NCI-H1092 (cell line): ENCODE data around the gene ARHGAP40.

ENCODE experiments used
- DNase-seq: peaks from one replicate; lab custom pipeline; 2025; lab: John Stamatoyannopoulos, UW

ARHGAP40 gene

DNA sequence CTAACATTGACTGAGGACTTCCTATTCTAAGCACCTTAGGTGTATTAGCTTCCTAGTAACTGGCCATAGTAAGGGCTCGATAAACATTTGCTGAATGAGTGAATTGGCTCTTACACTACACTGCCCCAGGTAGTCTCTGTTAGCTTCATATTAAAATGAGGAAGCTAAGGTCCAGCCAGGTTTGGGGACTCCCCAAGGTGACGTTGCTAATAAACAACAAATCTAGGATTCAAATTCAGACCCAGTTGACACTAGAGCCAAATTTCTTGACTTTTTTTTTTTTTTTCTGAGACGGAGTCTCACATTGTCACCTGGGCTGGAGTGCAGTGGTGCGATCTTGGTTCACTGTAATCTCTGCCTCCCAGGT, 16.2 kb downstream of the ARHGAP40 start:
- DNase-seq, result no peak

DNA sequence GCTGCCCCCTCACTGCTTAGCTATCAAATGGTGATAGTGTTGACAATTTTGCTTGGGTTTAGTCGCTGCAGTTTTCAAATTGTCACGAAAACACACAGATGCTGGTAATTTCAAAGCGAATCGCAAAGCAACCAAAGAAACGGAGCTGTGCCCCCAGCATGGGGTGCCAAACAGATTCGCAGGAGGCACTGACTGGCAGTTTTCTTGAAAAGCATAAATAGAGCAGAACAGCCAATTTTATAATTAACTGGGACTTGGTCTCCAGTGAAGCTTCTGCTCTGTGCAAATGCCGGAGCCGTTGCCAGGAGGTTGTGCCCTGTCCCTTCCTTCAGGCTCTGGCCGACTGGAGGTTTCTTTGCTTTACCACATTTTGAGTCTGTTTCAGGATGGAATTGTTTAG, 18.8 kb downstream of the ARHGAP40 start:
- no peak for DNase-seq

DNA sequence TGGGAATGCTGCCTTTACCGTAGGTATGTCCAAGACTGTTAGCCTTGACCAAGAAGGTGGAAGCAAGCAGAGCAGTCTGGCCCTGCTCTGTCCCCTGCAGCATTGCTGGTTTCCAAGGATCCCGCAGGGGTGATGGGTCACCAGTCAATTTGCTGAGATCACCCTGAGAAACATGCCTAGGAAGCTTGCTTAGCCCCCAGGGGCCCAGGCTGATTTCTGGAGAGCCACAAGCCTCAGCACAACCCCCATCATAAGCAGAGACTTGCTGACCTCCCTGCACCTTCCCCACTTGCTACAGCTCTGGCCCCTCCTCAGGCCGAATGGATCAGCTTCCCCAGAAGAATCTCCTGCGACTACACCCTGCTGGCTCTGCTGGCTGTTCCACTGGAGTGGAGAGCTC, 21.5 kb downstream of the ARHGAP40 start:
- no peak for DNase-seq

DNA sequence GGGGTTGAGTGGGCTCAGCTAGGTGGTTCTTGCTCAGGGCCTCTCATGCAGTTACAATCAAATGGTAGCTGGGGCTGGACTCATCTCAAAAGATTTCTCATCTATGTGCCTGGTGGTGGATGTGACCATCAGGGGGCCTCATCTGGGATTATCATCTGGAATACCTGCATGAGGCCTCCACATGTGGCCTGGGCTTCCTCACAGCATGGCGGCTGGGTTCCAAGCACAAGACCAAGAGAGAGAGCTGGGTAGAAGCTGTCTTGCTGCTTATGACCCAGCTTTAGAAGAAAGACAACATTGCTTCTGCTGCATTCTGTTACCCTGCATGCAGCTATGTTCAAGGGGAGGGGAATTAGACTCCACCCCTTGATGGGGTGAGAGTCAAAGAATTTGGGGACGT, 22.5 kb downstream of the ARHGAP40 start:
- DNase-seq, result no peak

DNA sequence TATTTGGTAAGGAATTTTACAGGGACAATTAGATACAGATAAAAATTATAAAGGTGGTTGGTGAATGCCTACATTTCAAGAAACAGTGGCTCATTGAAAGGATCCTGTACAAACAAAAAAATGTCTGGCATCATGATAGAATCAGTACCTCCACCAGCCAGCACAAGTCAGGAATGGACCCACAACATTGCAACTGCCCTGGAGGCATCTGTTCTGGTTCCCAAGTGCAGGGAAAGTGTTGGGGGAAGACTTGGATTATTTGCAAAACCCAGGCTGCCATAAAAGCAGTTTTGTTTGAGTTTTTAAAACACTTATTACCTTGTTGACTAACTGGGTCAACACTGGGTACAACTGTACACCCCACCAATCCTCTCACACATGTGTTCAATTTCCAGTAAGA, 24.3 kb downstream of the ARHGAP40 start:
- DNase-seq, result no peak

DNA sequence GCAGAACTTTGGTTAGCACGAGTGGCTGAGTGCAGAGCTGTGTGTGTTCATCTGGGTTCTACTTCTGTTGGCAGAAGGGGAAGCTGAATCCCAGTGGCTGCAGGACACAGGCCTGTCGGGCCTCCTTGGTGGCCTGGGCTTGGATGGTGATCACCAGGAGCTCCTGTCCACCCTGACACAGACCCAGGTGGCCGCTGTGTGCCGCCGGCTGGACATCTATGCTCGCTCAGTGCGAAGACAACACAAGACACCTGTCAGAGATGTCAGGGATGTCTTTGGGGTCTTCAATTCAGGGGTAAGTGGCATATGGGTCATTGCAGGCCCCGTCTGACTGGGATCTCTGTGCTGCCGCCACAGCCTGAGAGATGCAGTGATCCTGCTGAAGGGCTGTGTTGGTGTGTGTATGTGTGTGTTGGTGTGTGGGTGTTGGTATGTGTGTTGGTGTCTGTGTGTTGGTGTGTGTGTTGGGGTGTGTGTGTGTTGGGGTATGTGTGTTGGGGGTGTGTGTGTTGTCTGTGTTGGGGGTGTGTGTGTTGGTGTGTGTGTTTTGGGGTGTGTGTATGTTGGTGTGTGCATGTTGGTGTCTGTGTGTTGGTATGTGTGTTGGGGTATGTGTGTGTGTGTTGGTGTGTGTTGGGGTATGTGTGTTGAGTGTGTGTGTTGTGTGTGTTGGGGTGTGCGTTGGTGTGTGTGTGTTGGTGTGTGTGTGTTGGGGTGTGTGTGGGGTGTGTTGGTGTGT, 25.5 kb downstream of the ARHGAP40 start:
- DNase-seq, result no peak

DNA sequence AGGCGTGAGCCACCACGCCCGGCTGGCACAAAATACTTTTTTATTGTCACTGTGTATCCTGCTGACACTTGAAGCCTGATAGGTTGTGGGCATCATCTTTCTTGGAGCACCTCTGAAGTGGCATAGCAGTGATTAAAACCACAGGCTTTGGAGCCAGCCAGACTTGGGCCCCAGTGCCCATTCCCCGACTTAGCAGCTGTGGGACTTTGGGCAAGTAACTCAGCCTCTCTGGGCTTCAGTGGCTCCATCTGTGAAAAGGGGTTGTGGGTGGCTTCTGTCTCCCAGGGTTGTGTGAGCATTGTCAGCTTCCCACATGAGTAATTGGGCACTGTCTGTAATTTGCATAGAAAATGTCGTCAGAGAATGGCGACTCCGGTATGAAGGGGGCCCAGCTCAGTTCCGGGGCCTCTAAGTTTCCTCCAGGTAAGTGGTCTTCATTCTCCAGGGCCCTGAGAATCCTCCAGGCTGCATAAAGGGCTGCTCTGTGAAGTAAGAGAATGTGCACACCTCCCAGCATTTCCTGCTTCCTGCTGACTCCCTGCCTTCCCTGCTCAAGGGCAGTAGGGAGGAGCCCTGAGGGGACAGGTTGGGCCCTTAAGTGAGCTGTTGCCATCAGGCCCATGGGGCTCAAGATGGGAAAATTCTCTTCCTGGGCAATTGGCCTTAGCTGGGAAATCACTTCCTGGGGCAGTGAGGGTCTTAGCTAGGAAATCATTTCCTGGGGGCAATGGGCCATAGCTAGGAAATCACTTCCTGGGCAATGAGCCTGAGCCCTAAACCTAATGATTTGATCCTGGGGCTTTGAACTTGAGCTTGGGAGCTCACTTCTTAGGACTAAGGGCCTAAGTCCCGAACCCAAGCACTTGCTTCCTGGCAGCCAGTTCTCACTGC, 27.2 kb downstream of the ARHGAP40 start:
- DNase-seq, result no peak

DNA sequence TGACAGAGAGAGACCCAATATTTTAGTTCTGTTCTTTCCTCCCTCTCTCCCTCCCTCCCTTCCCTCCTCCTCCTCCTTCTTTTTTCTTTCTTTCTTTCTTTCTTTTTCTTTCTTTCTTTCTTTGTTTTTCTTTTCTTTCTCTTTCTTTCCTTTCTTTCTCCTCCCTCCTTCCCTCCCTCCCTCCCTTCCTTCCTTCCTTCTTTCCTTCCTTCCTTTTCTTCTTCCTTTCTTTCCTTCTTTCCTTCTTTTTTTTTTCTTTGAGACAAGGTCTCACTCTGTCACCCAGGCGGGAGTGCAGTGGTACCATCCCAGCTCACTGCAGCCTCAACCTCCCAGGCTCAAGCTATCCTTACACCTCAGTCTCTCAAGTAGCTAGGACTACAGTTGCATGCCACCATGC, 28.4 kb downstream of the ARHGAP40 start:
- DNase-seq, result no peak

DNA sequence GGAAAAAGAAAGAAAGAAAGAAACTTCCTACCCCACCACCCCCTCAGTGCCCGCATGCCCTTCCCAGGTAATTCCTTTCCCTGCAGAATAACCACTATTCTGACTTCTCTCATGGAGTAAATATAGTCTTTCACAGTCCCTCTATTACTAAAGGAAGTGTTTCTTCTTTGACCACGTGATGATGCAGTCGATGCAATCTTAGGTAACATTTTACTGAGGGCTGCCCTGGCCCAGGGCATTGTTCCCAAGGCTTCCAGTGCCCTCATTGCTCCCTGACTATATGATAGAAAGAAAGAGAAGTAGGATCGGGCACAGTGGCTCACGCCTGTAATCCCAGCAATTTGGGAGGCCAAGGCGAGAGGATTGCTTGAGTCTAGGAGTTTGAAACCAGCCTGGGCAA, 29.1 kb downstream of the ARHGAP40 start:
- no peak for DNase-seq

DNA sequence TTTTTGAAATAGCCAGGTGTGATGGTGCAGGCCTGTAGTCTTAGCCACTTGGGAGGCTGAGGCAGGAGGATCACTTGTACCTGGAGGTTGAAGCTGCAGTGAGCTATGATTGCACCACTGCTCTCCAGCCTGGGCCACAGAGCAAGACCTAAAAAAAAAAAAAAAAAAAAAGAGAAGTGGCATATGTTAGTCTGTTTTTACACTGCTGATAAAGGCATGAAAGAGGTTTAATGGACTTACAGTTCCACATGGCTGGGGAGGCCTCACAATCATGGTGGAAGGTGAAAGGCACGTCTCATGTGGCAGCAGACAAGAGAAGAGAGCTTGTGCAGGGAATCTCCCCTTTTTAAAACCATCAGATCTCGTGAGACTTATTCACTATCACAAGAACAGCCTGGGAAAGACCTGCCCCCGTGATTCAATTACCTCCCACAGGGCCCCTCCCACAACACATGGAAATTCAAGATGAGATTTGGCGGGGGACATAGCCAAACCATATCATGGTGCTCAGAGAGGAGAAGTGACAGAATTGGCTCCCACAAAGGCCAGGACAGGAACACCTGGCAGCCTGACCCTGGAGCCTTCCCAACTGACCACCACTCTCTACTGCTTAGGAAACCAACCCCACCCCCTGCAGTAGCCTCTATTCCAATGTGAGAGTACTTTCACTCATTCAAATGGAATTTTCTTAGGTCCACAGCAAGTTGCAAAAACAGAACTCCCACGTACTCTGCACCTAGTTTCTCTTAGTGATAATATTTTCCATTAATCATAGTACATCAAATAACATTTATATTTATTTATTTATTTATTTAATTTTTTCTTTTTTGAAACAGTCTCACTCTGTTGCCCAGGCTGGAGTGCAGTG, 29.8 kb downstream of the ARHGAP40 start:
- DNase-seq, result no peak

DNA sequence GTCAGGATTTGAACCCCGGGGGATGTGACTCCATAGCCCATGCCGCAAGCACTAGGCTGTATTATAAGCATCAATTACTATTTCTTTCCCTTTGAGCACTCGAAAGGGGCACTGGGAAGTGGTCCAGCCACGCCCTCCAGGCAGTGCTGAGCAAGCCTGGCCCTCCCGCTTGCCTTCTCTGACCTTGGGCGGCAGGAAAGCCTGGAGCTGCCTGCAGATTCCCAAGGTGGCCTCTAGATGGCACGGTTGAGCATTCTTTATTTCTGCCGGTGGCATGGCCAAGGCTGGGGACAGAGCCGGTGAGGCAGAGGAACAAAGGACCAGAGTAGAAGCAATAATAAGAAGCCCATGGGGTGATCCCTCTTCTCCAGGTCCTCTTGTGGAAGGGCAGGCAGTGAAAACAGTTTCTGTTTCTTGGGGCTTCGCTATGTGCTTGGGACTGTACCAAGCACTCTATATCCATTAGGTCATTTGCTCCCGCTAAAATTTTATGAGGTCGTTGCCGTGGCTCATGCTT, 32.0 kb downstream of the ARHGAP40 start:
- DNase-seq, result peak; percentile 21

DNA sequence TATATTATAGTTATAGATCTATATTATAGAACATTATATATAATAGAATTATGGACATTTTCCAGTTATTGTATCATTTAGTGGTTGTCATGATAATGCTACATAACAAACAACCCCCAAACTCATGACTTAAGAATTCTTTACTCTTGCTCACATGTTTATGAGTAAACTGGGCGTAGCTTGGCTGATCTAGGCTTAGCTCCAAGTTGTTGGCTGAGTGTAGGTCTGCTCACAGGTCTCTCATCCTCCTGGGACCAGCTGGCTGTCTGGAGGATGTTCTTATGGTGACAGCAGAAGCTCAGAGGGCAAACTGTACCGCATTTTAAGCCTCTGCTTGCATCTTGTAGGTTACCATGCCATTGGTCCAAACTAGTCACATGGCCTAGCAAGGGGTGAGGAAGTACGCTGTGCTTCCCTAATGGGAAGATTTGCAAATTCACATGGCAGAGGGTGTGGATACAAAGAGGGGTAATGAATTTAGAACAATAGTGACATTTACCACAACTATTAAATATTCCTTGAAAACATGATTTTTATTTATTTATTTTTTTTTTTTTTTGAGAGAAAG, 34.2 kb downstream of the ARHGAP40 start:
- DNase-seq, result no peak

DNA sequence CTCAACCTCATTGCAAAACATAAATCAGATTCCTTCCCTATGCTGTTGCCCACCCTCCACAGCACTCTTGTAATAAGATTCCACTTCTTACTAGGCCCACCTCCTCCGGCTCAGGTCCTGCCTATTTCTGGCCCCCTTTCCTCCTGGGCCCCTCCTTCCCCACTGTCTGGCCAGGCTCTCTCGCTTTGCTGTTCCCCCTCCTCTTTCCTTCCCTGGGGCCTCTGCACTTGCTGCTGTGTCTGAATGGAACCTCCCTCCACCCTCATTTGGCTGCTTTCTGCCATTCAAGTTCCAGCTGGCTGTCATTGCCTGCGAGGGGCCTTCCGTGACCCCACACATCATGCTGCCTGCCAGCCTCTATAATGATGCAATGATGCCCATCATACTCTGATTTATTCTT, 38.9 kb downstream of the ARHGAP40 start:
- no peak for DNase-seq

DNA sequence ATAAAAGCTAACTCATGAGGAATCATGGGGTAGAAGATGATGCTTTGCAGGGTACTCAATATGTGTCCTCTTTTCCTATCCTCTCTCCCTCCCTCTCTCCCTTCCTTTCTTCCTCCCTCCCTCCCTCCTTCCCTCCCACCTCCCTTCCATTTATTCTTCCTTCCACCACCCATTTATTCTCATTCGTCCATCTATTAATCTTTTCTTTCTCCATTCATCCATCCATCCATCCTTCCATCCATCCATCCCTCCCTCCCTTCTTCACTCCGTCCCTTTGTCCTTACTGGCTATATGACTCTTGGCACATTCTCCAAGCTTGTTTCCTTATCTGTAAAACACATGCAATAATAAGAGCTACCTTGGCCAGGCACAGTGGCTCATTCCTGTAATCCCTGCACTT, 40.9 kb downstream of the ARHGAP40 start:
- DNase-seq, result no peak

DNA sequence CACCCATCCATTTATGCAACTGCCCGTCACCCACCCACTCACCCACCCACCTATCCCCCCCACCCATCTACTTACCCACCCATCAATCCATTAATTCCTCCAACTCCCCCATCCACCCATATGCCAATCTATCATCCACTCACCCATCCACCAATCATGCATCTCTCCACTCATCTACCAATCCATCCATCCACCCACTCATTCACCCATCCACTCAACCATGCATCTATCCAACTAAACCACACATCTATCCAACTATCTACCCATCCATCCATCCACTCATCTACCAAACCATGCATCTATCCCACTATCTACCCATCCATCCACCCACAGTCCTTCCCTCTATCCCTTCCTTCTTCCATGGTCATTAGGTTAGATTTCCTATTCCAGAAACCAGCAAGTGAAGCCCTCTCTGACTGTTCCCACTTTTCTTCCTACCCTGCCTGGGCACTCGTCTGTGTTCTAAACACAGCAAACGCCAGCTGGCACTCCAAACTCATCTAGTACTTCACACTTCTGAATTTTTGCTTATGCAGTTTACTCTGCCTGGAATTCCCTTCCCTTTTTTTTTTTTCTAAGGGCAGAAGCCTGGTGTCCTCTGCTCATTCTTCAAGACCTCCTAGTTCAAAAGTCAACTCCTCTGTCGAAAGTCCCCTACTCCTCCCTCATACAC, 43.1 kb downstream of the ARHGAP40 start:
- DNase-seq, result no peak

DNA sequence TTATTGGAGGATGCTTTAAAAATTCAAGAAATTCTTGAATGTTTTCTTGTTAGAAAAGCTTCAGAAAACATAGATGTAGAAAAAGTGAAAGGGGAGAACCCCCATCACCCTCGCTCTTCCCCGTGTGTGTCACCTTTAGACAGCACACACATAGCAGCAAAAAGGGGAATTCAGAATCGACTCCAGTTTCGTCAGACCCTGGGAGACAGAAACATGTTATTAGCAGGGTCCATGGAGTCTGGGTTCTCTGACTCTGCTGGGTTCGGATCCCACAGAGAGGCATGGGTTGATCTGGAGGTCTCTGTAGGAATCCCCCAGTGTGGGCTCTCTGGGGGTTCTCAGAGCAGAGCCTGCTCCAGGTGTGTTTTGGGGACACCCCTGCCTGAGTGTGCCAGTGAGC, 43.7 kb downstream of the ARHGAP40 start:
- DNase-seq, result no peak

DNA sequence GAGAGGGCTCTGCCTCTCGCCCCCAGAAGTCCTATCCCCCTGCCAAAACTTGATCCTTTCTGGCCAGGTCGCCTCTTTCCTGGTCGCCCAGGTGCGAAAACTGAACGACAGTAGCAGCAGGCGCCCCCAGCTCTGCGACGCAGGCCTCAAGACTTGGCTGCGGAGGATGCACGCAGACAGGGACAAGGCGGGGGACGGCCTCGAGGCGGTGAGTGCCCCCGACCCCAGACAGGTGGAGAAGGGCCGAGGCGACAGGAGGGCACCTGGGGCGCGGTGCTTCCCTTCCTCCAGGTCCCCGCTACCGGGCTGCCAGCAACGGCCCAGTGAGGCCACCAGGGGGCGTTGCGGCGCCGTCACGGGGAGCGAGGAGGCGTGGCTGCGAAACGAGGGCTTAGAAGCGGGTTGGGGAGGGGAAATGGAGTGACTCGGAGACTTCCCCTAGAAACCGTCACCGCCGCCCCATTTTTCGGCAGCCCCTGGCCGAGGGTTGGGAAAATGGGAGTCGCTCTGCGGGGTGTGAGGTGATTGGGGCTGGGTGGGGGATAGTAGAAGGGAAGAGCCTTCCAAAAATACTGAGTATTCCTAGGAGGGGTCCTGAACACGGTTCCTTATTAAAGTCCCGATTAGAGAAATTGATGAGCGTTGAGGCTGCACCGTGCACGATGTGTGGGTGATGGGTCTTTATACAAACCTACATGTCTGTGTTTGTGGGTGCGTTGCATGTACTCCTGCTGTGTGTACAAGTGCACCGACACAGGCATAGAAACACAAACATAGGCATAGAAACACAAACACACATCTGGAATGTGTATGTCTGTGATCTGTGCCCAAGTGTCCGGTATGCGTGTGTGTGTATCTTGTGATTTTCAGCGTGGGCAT, 44.6 kb downstream of the ARHGAP40 start:
- DNase-seq, result peak; percentile 58

DNA sequence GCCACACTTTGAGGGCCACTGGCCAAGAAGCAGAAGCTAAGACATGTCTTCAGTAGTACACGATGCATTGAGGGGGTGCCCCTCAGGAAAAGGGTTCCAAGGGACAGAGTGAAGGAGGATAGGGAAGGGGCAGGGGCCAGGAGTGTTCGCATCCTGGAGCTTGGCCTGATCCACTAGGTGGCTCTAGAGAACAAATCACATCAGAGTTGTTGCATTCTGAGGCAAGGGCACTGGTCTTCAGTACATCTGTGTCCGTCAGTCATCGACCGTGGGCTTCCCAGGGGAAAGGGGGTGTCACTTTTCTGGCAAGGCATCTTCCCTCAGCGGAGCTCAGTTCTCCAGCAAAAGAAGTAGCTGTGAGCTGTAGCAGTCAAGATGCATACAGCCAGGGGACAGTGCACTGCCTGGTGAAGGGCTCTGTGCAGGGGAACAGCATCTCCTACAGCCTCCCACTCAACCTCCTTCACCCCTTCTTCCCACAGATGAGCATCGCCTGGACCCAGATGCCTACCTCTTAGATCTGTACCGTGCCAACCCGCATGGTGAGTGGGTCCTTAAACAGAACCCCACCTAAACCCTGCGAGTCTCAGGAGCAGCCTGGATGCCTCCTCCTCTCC, 47.8 kb downstream of the ARHGAP40 start:
- DNase-seq, result peak; percentile 29

DNA sequence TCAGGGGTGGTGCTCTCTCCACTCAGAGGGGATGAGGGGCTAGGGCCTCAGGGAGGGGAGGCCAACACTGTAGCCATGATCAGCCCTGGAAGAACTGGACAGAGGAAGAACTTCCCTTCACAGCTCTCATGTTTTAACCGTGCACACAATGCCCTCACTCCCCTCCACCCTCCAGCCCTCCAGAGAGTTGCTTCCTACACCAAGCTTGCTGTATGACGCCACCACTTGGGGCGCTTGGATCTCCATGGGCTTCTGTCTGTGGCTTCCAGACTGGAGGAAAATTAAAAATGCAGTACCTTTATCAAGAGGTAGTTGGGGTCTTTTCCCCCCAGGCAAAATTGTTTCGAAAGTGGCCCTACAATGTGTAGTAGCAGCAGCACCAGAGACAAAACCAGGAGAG, 48.4 kb downstream of the ARHGAP40 start:
- DNase-seq, result no peak

DNA sequence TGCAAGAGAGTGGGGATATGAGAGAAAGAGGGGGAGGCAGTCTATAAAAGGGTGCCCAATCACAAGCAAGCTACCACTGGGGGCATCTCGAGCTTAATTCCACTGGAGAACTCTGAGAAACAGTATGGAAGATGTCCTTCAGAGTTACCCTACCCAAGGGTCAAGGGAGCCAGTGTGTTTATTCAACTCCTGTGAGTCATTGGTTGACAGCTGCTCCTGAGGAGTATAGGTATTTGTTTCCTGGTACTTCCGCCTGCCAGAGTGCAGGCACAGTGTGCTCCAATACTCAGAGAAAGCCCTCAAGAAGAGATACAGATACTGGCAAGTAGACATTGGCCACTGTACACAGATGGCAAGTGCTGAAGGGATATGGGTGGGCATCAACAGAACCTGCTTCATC, 49.5 kb downstream of the ARHGAP40 start:
- no peak for DNase-seq
